Hematopoietic multipotent progenitor cell treated with erythropoietin and hydrocortisone succinate and interleukin-3 and kit ligand, for 8 days (in vitro differentiated cells): Measurements from ENCODE around the gene TMEM163.
"Not testable (repeated sequence)": the region's sequence is repeated elsewhere in the genome, so short reads cannot be mapped to it uniquely, and the experiment has no call there.

ENCODE experiments used
- DNase-seq: peaks from one replicate; pipeline ENCODE4 v3.0.0-alpha.2; 2015

TMEM163 gene

GRCh38 chr2:134660626-134661402 lies 58.0 kb downstream of the TMEM163 start:
- DNase-seq, result no peak

GRCh38 chr2:134659724-134660123 lies 59.1 kb downstream of the TMEM163 start:
- DNase-seq, result no peak

- peak; percentile 33 for DNase-seq
These were observed 61.0 kb downstream of the TMEM163 start for GRCh38 chr2:134657650-134658250.

GRCh38 chr2:134656391-134656790 lies 62.4 kb downstream of the TMEM163 start:
- DNase-seq, result not testable (repeated sequence)

- DNase-seq, result no peak
These were observed 70.2 kb downstream of the TMEM163 start for GRCh38 chr2:134648586-134648985.

- DNase-seq, result no peak
These were observed 71.1 kb downstream of the TMEM163 start for GRCh38 chr2:134647607-134648256.

GRCh38 chr2:134642938-134643337 lies 75.9 kb downstream of the TMEM163 start:
- no peak for DNase-seq

- DNase-seq, result no peak
These were observed 78.3 kb downstream of the TMEM163 start for GRCh38 chr2:134640494-134640893.

- no peak for DNase-seq
These were observed 79.5 kb downstream of the TMEM163 start for GRCh38 chr2:134639265-134639664.

- no peak for DNase-seq
These were observed 82.1 kb downstream of the TMEM163 start for GRCh38 chr2:134636714-134637113.

- no peak for DNase-seq
These were observed 84.6 kb downstream of the TMEM163 start for GRCh38 chr2:134634054-134634753.

- DNase-seq, result no peak
These were observed 88.2 kb downstream of the TMEM163 start for GRCh38 chr2:134630504-134631159.

- no peak for DNase-seq
These were observed 90.3 kb downstream of the TMEM163 start for GRCh38 chr2:134628453-134628852.

GRCh38 chr2:134626781-134627180 lies 92.0 kb downstream of the TMEM163 start:
- DNase-seq, result no peak

GRCh38 chr2:134625311-134625710 lies 93.5 kb downstream of the TMEM163 start:
- DNase-seq, result no peak

- no peak for DNase-seq
These were observed 95.0 kb downstream of the TMEM163 start for GRCh38 chr2:134623796-134624195.

- no peak for DNase-seq
These were observed 95.8 kb downstream of the TMEM163 start for GRCh38 chr2:134623046-134623445.

- no peak for DNase-seq
These were observed 96.7 kb downstream of the TMEM163 start for GRCh38 chr2:134621939-134622705.

GRCh38 chr2:134619250-134619649 lies 99.5 kb downstream of the TMEM163 start:
- no peak for DNase-seq

GRCh38 chr2:134615480-134615879 lies 103.3 kb downstream of the TMEM163 start:
- DNase-seq, result not testable (repeated sequence)

GRCh38 chr2:134611316-134611715 lies 107.5 kb downstream of the TMEM163 start:
- no peak for DNase-seq

- DNase-seq, result no peak
These were observed 107.9 kb downstream of the TMEM163 start for GRCh38 chr2:134610871-134611270.
